SJSA1 (cell line): ENCODE measurements around the gene FAM217A. TPM values are rescaled to one million over a fixed set of nuclear protein-coding genes. Genes with fewer than 3 reads are reported as not detected.
"Not testable (repeated sequence)": the region's sequence is repeated elsewhere in the genome, so short reads cannot be mapped to it uniquely, and the experiment has no call there.

ENCODE experiments used
- DNase-seq, 2 experiments: peaks; one replicate each; pipeline ENCODE4 v3.0.0-alpha.2; 2015 to 2020; ENCODE audit warnings: low spot score in 2 of 2, low read depth in 1 of 2
- H3K27ac ChIP-seq: fragments of 250-450 bp; sonication (Bioruptor Pico); 2 replicates; pipeline ENCODE4 v1.5.1; 2020; ENCODE audit warnings: mild to moderate bottlenecking, moderate library complexity
- H3K27me3 ChIP-seq: fragments of 250-450 bp; sonication (Bioruptor Pico); replicated peaks from 2 replicates; pipeline ENCODE4 v1.5.1; 2020; ENCODE audit warnings: mild to moderate bottlenecking, moderate library complexity
- H3K36me3 ChIP-seq: fragments of 250-450 bp; sonication (Bioruptor Pico); 2 replicates; pipeline ENCODE4 v1.5.1; 2020; ENCODE audit warnings: mild to moderate bottlenecking
- H3K4me1 ChIP-seq: fragments of 250-450 bp; sonication (Bioruptor Pico); replicated peaks from 2 replicates; pipeline ENCODE4 v1.6.1; 2021; ENCODE audit warnings: mild to moderate bottlenecking
- H3K4me3 ChIP-seq: fragments of 250-450 bp; sonication (Bioruptor Pico); 2 replicates; pipeline ENCODE4 v1.5.1; 2020; ENCODE audit warnings: mild to moderate bottlenecking
- H3K9me3 ChIP-seq: fragments of 250-450 bp; sonication (Bioruptor Pico); replicated peaks from 2 replicates; pipeline ENCODE4 v1.5.1; 2020; ENCODE audit warnings: mild to moderate bottlenecking
- total RNA-seq: library from RNA; depleted of rRNA; stranded (reverse); fragments of >200 nt; shearing (Covaris generic); gene quantifications from 2 replicates; pipeline ENCODE4 v1.2.3, GENCODE V29; 2014; rRNA removed

The FAM217A gene
- not detected in 2 replicates for total RNA-seq

- Histone ChIP-seq H3K9me3 (no peaks in the 10 kb centered on the region), H3K4me1 (no peaks in the 10 kb centered on the region), H3K4me3 (no peak within 1 kb of the TSS), H3K27ac (no peak within 1 kb of the TSS), H3K36me3 (no peaks in the 10 kb centered on the region), H3K27me3 (no peaks in the 10 kb centered on the region)
- no peak for DNase-seq
These were observed at the start of gene FAM217A for GRCh38 chr6:4078691-4079471. TSS of gene FAM217A (minus strand) at chr6:4079137. CDS start at chr6:4077414, 1,723 bp downstream.

- no peak for DNase-seq
These were observed 49.1 kb upstream of the FAM217A start for GRCh38 chr6:4128072-4128471.

DNA sequence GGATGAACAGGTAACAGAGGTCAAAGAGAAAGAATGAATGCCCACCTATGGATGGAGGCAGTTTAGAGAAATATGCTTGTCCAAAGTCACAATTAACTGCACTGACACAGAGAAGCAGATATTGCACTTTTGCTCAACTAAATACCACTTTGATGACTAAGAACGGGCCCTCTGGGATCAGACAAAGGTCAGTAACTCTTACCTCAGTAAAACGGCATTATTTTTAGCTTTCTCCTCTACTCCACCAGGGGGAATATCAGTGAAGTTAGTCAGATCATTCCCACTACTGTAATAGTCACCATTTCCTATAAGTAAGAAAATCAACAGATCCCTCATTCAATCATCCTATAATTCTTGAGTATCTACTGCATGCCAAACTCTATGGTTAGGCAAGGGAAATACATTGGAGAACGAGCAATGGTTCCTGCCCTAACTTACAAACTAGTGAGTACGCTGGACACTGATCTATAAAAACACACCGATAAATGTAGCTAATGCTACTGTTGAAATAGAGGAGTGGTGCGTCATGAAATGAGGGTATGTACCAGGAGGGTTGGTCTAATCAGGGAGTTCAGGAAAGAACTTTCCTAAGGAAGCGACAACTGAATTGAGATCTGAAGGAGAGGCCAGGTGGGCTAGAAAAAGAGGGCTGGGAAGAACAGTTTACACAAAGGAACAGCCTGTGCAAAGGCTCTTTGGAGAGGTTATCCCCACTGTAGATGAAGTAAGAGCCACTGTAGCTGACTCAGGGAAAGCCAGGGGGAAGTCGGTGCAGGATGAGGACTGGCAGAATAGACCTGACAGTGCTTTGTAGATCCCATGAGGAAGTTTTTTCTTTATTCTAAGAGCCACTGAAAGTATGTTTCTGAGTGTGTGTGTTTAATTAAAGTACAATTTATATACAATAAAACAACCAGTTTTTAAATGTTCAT is 47.3 kb upstream of the FAM217A start:
- Histone ChIP-seq H3K4me1 (peaks cover 29% of the 10 kb centered on the region), H3K4me3 (no peak overlapping the region), H3K36me3 (peaks cover 74% of the 10 kb centered on the region), H3K27me3 (no peaks in the 10 kb centered on the region), H3K27ac (peak overlapping the region; percentile 68), H3K9me3 (no peaks in the 10 kb centered on the region)
- peak; percentile 66 to 78 for DNase-seq

More at GRCh38 chr6:4128072-4128471, 49.1 kb upstream of the FAM217A start:
- Histone ChIP-seq H3K4me1 (peaks cover 29% of the 10 kb centered on the region), H3K9me3 (no peaks in the 10 kb centered on the region), H3K27me3 (no peaks in the 10 kb centered on the region), H3K36me3 (peaks cover 74% of the 10 kb centered on the region), H3K4me3 (no peak overlapping the region), H3K27ac (no peak overlapping the region)

DNA sequence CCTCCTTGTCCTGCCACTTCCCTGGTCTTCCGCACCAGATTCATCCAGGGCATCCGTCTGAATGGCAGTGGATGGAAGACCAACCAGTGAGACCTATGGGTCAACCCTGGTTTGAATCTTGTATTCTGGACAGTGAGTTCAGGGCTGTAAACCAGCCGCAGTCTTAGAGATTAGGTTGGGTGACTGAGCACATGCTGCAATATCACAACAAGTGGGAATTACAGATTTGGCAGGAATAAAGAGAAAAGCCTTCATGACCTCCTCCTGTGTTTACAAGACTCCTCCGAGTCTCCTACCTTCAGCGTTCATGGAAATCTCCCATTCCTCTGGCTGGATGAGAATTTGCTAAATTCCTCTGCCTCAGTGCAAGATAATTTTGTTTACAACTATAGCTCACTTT is 46.6 kb upstream of the FAM217A start:
- Histone ChIP-seq H3K4me1 (peaks cover 29% of the 10 kb centered on the region), H3K27ac (peak overlapping the region; percentile 68), H3K4me3 (no peak overlapping the region), H3K27me3 (no peaks in the 10 kb centered on the region), H3K36me3 (peaks cover 73% of the 10 kb centered on the region), H3K9me3 (no peaks in the 10 kb centered on the region)
- no peak for DNase-seq

DNA sequence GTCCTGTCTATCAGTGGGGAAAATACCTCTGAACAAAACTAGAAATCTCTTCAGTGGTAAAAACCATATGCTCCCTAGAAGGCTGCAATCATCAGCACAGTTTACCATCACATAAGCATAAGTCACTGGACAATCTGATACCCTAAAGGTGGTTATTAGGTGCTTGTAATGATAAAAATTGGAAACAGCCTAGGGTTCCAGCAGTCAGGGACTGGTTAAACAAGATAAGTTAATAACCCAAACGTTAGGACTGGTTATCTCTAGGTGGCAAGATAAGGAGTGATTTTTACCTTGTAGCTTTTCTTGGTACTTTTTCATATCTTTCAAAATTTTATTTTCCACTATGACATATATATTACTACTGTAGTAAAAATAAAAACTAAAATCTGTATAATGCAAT is 45.4 kb upstream of the FAM217A start:
- Histone ChIP-seq H3K36me3 (peaks cover 67% of the 10 kb centered on the region), H3K4me3 (no peak overlapping the region), H3K4me1 (peaks cover 24% of the 10 kb centered on the region), H3K9me3 (no peaks in the 10 kb centered on the region), H3K27me3 (no peaks in the 10 kb centered on the region), H3K27ac (no peak overlapping the region)
- DNase-seq, result no peak

DNA sequence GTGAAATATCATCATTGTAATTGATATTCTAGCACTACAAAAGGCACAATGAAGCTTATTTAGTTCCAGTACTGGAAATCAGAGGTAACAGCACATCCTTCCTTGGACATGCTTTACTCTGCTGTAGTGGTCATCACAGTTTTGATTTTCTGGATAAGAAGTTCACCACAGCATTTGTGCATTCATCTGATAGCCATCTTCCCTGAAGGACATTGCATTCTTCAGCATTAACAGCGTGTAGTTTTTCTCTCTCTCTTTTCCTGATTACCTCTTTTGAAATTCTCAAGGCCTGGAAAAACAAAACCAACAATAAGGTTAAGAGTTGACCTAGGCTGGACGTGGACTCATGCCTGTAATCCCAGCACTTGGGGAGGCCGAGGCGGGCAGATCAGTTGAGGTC is 36.8 kb upstream of the FAM217A start:
- no peak overlapping the region for H3K27ac ChIP-seq
- peaks cover 45% of the 10 kb centered on the region for H3K36me3 ChIP-seq
- no peaks in the 10 kb centered on the region for H3K4me1 ChIP-seq

DNA sequence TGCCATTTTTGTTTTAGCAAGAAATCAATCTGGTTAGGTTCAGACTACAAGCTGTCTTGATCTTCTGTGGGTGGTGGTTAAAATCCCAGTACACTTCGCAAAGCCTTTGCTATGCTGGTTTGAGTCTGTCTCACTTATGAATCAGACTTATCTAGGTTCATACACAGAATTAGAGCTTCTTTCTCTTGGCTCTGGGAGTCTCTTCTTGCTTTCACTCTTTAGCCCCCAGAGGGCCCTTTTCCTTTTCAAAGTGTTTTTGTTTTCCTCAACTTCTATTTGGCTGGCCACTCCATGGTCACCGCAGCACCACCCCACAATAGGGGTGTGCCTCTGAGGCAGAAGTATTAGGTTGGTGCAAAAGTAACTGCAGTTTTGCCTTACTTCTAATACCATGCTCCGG is 35.2 kb upstream of the FAM217A start:
- H3K4me1 ChIP-seq, result no peaks in the 10 kb centered on the region; the same call in 1 of the 2 replicates
- no peak overlapping the region for H3K4me3 ChIP-seq
- H3K36me3 ChIP-seq, result peaks cover 37% of the 10 kb centered on the region
- no peak overlapping the region for H3K27ac ChIP-seq
- H3K9me3 ChIP-seq, result no peaks in the 10 kb centered on the region
- no peak for DNase-seq
- no peaks in the 10 kb centered on the region for H3K27me3 ChIP-seq

More for the DNA sequence above, 36.8 kb upstream of the FAM217A start:
- Histone ChIP-seq H3K4me3 (no peak overlapping the region), H3K27me3 (no peaks in the 10 kb centered on the region), H3K9me3 (no peaks in the 10 kb centered on the region)
- DNase-seq, result no peak

DNA sequence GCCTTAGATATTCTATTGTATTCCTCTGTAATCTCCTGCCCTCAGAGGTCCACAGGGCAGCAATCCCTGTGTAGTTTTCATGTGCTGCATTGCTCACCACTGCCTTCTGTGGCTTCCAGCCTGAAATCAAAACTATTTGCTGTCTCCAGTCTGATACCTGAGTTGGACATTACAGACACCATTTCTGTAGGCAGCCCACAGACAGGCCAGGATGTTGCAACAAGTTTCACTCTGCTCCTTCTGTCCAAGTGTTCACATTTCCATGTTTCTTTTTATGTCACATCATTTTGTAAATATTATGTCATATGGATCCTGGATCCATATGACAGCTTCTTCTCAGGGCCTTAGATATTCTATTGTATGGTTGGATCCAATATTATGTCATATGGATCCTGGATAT is 34.7 kb upstream of the FAM217A start:
- Histone ChIP-seq H3K27me3 (no peaks in the 10 kb centered on the region), H3K4me1 (no peaks in the 10 kb centered on the region; the same call in 1 of the 2 replicates), H3K9me3 (no peaks in the 10 kb centered on the region), H3K4me3 (no peak overlapping the region), H3K36me3 (peaks cover 34% of the 10 kb centered on the region), H3K27ac (no peak overlapping the region)
- no peak for DNase-seq

- Histone ChIP-seq H3K27me3 (no peaks in the 10 kb centered on the region), H3K27ac (no peak overlapping the region), H3K36me3 (peaks cover 24% of the 10 kb centered on the region), H3K4me1 (no peaks in the 10 kb centered on the region; the same call in 1 of the 2 replicates), H3K9me3 (no peaks in the 10 kb centered on the region), H3K4me3 (no peak overlapping the region)
- no peak for DNase-seq
These were observed 33.4 kb upstream of the FAM217A start for GRCh38 chr6:4112366-4112765.

- H3K27ac ChIP-seq, H3K36me3 ChIP-seq, H3K9me3 ChIP-seq, H3K4me1 ChIP-seq, H3K4me3 ChIP-seq, H3K27me3 ChIP-seq: not testable (repeated sequence)
- peak in 1 of 2 experiments; percentile 28 for DNase-seq
These were observed 30.5 kb upstream of the FAM217A start for GRCh38 chr6:4109363-4109815.

GRCh38 chr6:4108561-4109093 is 29.7 kb upstream of the FAM217A start:
- no peaks in the 10 kb centered on the region; the same call in 1 of the 2 replicates for H3K4me1 ChIP-seq
- no peaks in the 10 kb centered on the region for H3K9me3 ChIP-seq
- H3K4me3 ChIP-seq, result no peak overlapping the region
- no peaks in the 10 kb centered on the region for H3K27me3 ChIP-seq
- H3K27ac ChIP-seq, result no peak overlapping the region
- no peak for DNase-seq
- H3K36me3 ChIP-seq, result no peaks in the 10 kb centered on the region

- Histone ChIP-seq H3K27me3 (no peaks in the 10 kb centered on the region), H3K27ac (no peak overlapping the region), H3K9me3 (no peaks in the 10 kb centered on the region), H3K36me3 (no peaks in the 10 kb centered on the region), H3K4me1 (no peaks in the 10 kb centered on the region; the same call in 1 of the 2 replicates), H3K4me3 (no peak overlapping the region)
- no peak for DNase-seq
These were observed 28.9 kb upstream of the FAM217A start for GRCh38 chr6:4107873-4108272.

GRCh38 chr6:4105980-4106536 is 27.1 kb upstream of the FAM217A start:
- DNase-seq, result no peak
- Histone ChIP-seq H3K27me3 (no peaks in the 10 kb centered on the region), H3K36me3 (no peaks in the 10 kb centered on the region), H3K27ac (no peak overlapping the region), H3K9me3 (no peaks in the 10 kb centered on the region), H3K4me3 (no peak overlapping the region), H3K4me1 (no peaks in the 10 kb centered on the region; the same call in 1 of the 2 replicates)
